C4-2B (cell line): ENCODE results near the gene TMTC2.

ENCODE experiments used
- H3K27ac ChIP-seq: fragments of 450-650 bp; 2 replicates; pipeline ENCODE4 v1.5.1; 2017
- CTCF ChIP-seq: fragments of 450-650 bp; conservative IDR thresholded peaks from 2 replicates; pipeline ENCODE4 v1.5.1; 2017; ENCODE audit warnings: mild to moderate bottlenecking
- ZFX ChIP-seq: fragments of 450-650 bp; IDR thresholded peaks from 2 replicates; pipeline ENCODE4 v1.6.1; 2017

TMTC2 gene

GRCh38 chr12:83157604-83158003 is 470.9 kb downstream of the TMTC2 start:
- H3K27ac ChIP-seq = no peak overlapping the region
- no peak for TF ChIP-seq CTCF
- no peak for TF ChIP-seq ZFX

- TF ChIP-seq CTCF (no peak), ZFX (no peak)
- no peak overlapping the region for H3K27ac ChIP-seq
Observed at GRCh38 chr12:83158613-83159207, 472.0 kb downstream of the TMTC2 start.

GRCh38 chr12:83161456-83161855 is 474.8 kb downstream of the TMTC2 start:
- TF ChIP-seq ZFX (no peak), CTCF (no peak)
- no peak overlapping the region for H3K27ac ChIP-seq

- no peak for TF ChIP-seq CTCF
- no peak for TF ChIP-seq ZFX
- H3K27ac ChIP-seq = no peak overlapping the region
Observed at GRCh38 chr12:83168751-83169150, 482.0 kb downstream of the TMTC2 start.

GRCh38 chr12:83172441-83172840 is 485.7 kb downstream of the TMTC2 start:
- no peak for TF ChIP-seq ZFX
- no peak for TF ChIP-seq CTCF
- no peak overlapping the region for H3K27ac ChIP-seq

- H3K27ac ChIP-seq = no peak overlapping the region
- TF ChIP-seq CTCF = no peak
Observed at GRCh38 chr12:83172866-83173649, 486.4 kb downstream of the TMTC2 start.

GRCh38 chr12:83179999-83180398 is 493.3 kb downstream of the TMTC2 start:
- no peak overlapping the region for H3K27ac ChIP-seq
- TF ChIP-seq CTCF = no peak
- TF ChIP-seq ZFX = no peak
